Testis (tissue), 3 donors: ENCODE measurements around the gene PPID. TPM values are rescaled to one million over a fixed set of nuclear protein-coding genes. Genes with fewer than 3 reads are reported as not detected.
A peak's percentile ranks its signal among the peaks of the same experiment; 100 is the strongest.

ENCODE experiments used
- DNase-seq: peaks from one replicate; pipeline ENCODE4 v3.0.0-alpha.2; 2019
- H3K27ac ChIP-seq, 2 donors: fragments of 200-600 bp; sonication (generic); one replicate each; pipeline ENCODE4 v1.5.1; 2019
- H3K27me3 ChIP-seq: fragments of 200-600 bp; sonication (generic); one replicate; pipeline ENCODE4 v1.5.1; 2019
- H3K36me3 ChIP-seq: fragments of 200-600 bp; sonication (generic); one replicate; pipeline ENCODE4 v1.5.1; 2017; ENCODE audit warnings: low read depth; ENCODE audit errors: missing control alignments
- H3K4me1 ChIP-seq: fragments of 200-600 bp; sonication (generic); one replicate; pipeline ENCODE4 v1.5.1; 2019
- H3K4me3 ChIP-seq, 2 donors: fragments of 200-600 bp; sonication (generic); one replicate each; pipeline ENCODE4 v1.5.1; 2017 to 2019
- H3K9me3 ChIP-seq: fragments of 200-600 bp; sonication (generic); one replicate; pipeline ENCODE4 v1.5.1; 2017
- POLR2A ChIP-seq: fragments of 450-650 bp; IDR thresholded peaks from one replicate; pipeline ENCODE4 v1.6.1; 2017; ENCODE audit warnings: antibody characterized with exemption, mild to moderate bottlenecking, moderate library complexity
- WGBS, 2 donors: methylation state at CpG; one replicate each; pipeline ENCODE4 v1.1.5; 2018; 5-methylcytosine and 5-hydroxymethylcytosine counted together
- intact Hi-C: fragments of 100-400 bp; cut with DNase I; formaldehyde crosslinking; loops from one replicate; pipeline ENCODE4 v1.15.1; 2023; ENCODE audit warnings: low total_unique reads
- polyA plus RNA-seq: library from polyadenylated mRNA; stranded (reverse); fragments of 350-450 nt; fragmentation: Illumina TruSeq; extraction: RNeasy Lipid Tissue Mini Kit (QIAGEN cat#74804); gene quantifications from one replicate; pipeline ENCODE4 v1.2.3, GENCODE V29; 2014; ENCODE audit warnings: low read depth, low replicate concordance; ENCODE audit not compliant: insufficient read depth
- total RNA-seq, 2 donors: library from RNA; depleted of rRNA; stranded (reverse); fragments of >200 nt; gene quantifications; one replicate each; pipeline ENCODE4 v1.2.3, GENCODE V29; 2016
- TF ChIP-seq, protein P1 (sequence below), 3 experiments: fragments of 450-650 bp in 2 of 3; fragments of 200-600 bp in 1 of 3; sonication (generic) in 1 of 3; IDR thresholded peaks; one replicate each; pipeline ENCODE4 v1.5.1; 2016 to 2019; ENCODE audit warnings: antibody characterized with exemption in 3 of 3, mild to moderate bottlenecking in 2 of 3, moderate library complexity in 1 of 3

PPID gene
- total and polyA plus RNA-seq, 3 donors from 2014 or later: 25.1 to 43.7 (median 27.5) TPM

DNA sequence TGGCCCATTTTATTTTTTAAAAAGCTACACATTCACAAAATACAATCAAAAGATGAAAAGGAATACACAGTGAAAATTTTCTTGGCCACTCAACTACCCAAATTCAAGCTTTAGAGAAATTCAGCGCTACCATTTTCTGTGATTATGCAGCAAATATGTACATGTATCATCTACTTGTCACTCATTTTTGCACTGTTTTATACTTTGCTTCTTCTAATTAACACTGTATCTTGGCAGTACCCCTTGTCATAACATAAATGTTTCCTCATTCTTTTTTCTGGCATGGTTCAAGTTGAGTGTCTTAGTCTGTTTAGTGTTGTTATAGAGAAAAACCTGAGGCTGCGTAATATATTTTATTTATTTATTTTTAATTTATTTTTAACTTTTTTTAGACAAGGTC lies 15.7 kb upstream of the PPID start:
- WGBS, 2 donors: 96 to 99% methylated on average over 2 of the region's 2 CpGs
- H3K27ac ChIP-seq: no peak overlapping the region
- H3K4me1 ChIP-seq: no peaks in the 10 kb centered on the region
- intact Hi-C loops: no loop called here
- H3K9me3 ChIP-seq: no peaks in the 10 kb centered on the region
- no peak for TF ChIP-seq POLR2A
- TF ChIP-seq, protein P1, sequence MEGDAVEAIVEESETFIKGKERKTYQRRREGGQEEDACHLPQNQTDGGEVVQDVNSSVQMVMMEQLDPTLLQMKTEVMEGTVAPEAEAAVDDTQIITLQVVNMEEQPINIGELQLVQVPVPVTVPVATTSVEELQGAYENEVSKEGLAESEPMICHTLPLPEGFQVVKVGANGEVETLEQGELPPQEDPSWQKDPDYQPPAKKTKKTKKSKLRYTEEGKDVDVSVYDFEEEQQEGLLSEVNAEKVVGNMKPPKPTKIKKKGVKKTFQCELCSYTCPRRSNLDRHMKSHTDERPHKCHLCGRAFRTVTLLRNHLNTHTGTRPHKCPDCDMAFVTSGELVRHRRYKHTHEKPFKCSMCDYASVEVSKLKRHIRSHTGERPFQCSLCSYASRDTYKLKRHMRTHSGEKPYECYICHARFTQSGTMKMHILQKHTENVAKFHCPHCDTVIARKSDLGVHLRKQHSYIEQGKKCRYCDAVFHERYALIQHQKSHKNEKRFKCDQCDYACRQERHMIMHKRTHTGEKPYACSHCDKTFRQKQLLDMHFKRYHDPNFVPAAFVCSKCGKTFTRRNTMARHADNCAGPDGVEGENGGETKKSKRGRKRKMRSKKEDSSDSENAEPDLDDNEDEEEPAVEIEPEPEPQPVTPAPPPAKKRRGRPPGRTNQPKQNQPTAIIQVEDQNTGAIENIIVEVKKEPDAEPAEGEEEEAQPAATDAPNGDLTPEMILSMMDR (IDR thresholded peaks at IDR 0.05): no peak
- H3K4me3 ChIP-seq: no peak overlapping the region
- no peaks in the 10 kb centered on the region for H3K36me3 ChIP-seq
- H3K27me3 ChIP-seq: no peaks in the 10 kb centered on the region
- DNase-seq: no peak

DNA sequence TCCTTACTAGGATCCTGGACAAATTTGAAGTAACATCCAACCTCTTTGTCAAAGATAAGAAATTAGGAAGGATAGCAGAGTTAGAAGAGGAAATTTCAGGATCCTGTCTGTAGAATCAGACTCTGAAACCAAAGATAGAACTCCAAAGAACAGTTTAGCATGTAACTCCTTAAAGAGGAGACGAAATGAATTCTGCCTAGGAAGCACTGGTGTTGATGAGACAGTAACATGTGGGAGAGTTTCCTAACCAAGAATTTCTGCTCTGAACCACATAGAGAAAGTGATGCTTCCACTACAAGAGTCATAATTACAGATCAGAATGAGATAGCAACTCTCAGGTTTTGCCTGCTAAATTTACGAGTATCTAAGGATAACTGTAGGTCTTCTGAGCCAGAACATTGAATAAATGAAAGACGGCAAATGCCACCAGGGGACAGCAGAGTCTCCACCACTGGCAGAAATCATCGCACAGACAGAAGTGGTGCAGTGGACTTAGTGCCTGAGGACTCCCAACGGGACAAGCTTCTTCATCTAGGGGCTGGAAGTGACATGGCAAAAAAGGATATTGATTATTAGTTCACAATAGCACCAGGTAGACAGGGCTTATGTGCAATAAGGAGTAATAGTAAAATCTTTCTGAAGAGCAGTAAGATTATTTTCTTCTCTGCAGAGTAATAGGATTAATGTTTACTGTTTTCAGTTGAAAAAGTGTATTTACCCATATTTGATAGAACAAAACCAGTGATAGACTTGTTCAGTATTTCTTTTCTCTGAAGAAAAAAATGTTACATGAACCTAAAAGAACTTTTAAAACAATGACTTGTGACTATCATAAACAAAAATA lies 6.7 kb upstream of the PPID start:
- intact Hi-C loops: loop anchor here (5.0 kb wide), 1 partner anchor 122 kb away; no protein-coding TSS in a partner anchor
- no peak overlapping the region for H3K4me3 ChIP-seq
- H3K4me1 ChIP-seq: no peaks in the 10 kb centered on the region
- no peaks in the 10 kb centered on the region for H3K9me3 ChIP-seq
- H3K36me3 ChIP-seq: no peaks in the 10 kb centered on the region
- DNase-seq: peak; percentile 77
- TF ChIP-seq POLR2A: no peak
- TF ChIP-seq, protein P1 (IDR thresholded peaks at IDR 0.05): peak; percentile 53 to 80 (median 79)
- 30 to 31% methylated on average over 5 of the region's 5 CpGs for WGBS, 2 donors
- H3K27me3 ChIP-seq: no peaks in the 10 kb centered on the region
- no peak overlapping the region for H3K27ac ChIP-seq

DNA sequence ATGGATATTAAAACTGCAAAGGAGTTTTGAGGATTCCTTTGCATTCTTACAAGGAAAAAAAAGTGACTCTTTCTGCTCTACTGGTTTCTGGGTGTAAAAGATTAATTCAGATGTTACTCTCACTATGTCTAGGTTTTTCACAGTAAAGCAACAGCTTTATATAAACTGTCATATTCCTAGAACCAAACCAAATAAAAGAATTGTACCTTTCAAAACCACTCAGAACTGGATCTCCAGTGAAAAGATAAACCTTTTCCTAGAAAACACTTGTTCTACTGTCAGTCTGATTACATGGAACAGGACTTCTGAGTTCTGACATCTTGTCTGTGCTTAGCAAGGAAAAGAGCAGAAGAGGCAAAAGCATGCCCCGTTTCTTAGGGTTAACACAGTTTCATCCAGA lies 5.0 kb upstream of the PPID start:
- no peak for DNase-seq
- WGBS, 2 donors: 63 to 64% methylated on average over 1 of the region's 1 CpG
- Histone ChIP-seq H3K27ac (no peak overlapping the region), H3K27me3 (no peaks in the 10 kb centered on the region), H3K4me3 (no peak overlapping the region), H3K4me1 (no peaks in the 10 kb centered on the region), H3K9me3 (no peaks in the 10 kb centered on the region), H3K36me3 (no peaks in the 10 kb centered on the region)
- intact Hi-C loops: loop anchor here (5.0 kb wide), 1 partner anchor 124 kb away; no protein-coding TSS in a partner anchor
- TF ChIP-seq, protein P1 (IDR thresholded peaks at IDR 0.05): no peak
- TF ChIP-seq POLR2A: no peak

DNA sequence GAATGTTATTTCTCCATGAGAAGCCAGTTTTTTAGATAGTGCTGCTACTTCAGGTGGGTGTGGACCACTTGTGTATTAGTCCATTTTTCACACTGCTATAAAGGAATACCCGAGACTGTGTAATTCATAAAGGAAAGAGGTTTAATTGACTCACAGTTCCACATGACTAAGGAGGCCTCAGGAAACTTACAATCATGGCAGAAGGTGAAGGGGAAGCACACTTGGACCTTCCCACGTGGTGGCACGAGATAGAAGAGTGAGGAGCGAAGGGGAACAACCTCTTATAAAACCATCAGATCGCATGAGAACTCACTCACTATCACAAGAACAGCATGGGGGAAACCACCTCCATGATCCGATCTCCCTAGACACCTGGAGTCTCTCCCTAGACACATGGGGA lies 3.4 kb upstream of the PPID start:
- Histone ChIP-seq H3K36me3 (no peaks in the 10 kb centered on the region), H3K4me1 (peaks cover 6% of the 10 kb centered on the region), H3K4me3 (no peak overlapping the region), H3K27me3 (no peaks in the 10 kb centered on the region), H3K9me3 (no peaks in the 10 kb centered on the region), H3K27ac (no peak overlapping the region)
- 78 to 84% methylated on average over 6 of the region's 6 CpGs for WGBS, 2 donors
- TF ChIP-seq, protein P1 (IDR thresholded peaks at IDR 0.05): no peak
- TF ChIP-seq POLR2A: no peak
- DNase-seq: no peak
- intact Hi-C loops: loop anchor here (5.0 kb wide), 1 partner anchor 126 kb away; no protein-coding TSS in a partner anchor
